GM19463 (cell line): ENCODE measurements around the gene ZGPAT.
"Not testable (repeated sequence)": the region's sequence is repeated elsewhere in the genome, so short reads cannot be mapped to it uniquely, and the experiment has no call there.

Experiments used
- ATAC-seq: cut with Tn5 transposase; IDR thresholded peaks from one replicate; pipeline ENCODE4 v1.9.1; 2021; ENCODE audit warnings: mild to moderate bottlenecking, moderate library complexity; ENCODE audit not compliant: unreplicated experiment

The ZGPAT gene

DNA sequence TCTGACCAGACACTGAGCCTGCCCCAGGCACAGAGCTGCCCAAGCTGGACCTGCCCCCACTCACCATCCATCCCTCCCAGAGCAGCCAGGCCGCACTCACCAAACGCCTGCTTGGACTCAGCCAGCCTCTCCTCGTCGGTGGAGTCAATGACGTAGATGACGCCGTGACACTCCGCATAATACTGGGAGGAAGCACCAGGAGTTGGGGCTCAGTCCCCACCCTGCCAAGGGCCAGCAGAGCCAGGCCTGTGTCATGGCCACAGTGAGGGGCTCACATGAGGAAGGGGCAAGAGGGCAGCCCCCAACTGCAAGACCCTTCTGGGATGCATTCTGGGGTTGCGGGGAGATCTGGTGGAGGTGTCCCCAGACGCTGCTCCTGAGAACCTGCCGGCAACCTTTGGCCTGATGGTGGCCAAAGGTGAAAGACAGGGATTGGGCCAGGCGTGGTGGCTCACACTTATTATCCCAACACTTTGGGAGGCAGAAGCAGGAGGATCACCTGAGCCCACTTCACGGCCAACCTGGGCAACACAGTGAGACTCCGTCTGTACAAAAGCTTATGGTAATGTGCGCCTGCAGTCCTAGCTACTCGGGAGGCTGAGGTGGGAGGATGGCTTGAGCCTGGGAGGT, 5.7 kb upstream of the ZGPAT start:
- ATAC-seq, result no peak

DNA sequence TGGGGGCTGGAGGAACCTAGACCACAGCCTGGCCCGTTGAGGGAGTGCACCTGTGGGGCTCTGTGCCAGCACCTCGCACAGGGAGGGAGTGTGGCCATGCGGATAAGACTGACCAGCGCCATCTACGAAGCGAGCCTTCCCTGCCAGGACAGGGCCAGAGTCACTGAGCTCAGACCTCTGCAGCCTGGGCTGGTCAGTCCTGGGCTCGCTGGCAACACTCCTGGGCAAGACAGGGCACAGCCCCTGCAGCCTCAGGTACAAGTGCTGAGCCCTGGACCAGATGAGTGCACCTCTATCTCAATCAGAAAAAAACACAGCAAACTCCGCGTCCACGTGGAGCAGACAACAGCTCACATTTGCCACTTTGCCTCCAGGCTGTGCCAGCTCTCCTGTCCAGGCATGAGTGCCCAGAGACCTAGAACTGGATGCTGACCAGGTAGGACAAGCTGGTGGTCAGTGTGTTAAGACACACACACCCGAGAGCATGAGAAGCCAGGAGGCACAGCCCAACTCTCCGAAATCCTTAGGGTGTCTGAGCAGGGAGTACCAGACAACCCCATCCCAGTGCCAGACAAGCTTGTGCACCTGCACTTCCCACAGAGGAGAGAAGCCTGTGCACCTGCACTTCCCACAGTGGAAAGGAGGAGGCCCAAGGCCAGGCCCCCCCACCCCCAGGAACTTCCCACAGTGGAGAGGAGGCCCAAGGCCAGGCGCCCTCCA, 4.9 kb upstream of the ZGPAT start:
- ATAC-seq, result no peak

DNA sequence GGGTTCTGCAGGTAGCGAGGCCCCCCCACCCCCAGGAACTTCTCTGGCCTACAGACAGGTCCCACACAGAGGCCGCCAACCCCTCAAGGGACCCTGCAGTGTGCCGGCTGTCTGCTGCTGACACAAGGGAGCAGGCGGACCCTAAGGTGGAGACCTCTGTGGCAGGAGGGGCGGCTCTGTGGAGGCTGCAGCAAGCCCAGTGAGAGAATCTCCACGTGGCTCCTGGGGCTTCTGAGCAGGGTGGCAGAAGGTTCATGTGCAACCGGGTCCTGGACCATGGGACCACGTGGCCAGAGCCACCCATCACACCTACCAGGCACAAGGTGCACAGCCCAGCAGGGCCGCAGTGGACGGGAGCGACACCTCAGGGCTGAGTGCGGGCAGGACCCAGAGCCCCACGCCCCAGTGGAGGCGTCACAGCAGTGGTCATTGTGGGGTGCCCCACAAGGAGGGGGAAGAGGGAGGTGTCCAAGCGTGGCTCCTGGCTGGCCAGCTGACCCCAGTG, 4.3 kb upstream of the ZGPAT start:
- no peak for ATAC-seq

DNA sequence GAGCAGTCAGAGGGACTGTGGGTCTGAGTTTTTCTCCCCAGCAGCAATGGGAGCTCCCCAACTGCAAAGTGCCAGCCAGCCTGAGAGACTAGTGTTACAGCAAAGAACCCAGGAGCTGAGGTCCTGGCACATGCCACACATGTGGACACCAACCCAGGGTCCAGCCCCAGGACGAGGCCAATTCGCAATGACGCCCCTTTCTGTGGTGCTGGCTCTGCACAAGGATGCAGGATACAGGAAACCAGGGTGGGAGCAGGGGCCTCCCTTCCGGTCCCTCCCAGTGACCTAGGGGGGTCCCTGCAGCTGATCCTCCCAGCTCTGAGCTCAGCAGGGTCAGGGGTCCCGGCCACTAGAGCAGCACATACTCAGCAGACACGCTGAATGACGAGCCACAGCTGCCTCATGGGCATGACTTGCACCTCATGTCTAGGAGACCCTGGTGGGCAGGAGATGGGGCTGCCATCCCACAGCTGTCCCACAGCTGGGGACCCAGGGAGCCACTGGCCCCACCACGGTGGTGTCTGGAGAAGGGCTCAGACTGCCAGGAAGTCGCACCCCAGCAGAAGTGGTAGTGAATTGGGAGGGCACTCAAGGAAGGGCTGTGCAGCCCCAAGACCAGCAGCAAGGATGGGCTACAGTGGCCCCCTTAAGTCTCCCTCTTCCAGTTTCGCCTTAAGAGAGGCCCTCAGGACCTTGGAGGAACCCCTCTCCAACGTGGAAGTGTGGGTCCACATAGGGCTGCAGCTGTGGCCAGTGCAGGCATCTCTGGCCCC, 3.7 kb upstream of the ZGPAT start:
- ATAC-seq, result no peak

DNA sequence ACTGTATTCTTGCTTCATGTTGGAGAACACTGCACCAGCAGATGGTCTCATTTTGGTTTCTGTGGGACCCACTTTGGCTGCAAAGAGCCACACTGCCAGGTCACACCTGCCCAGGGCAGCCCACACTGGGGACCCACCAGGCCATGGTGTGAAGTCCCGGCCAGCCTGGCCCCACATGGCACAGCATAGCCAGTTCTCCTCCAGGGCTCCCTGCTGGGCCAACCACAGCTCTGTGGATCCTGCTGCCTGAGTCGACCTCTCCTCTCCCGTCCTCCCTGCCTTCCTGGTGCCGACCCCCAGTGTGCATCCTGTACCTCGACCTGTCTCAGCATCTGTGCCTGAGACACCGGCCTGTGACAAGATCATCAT, 3.1 kb upstream of the ZGPAT start:
- ATAC-seq, result no peak

DNA sequence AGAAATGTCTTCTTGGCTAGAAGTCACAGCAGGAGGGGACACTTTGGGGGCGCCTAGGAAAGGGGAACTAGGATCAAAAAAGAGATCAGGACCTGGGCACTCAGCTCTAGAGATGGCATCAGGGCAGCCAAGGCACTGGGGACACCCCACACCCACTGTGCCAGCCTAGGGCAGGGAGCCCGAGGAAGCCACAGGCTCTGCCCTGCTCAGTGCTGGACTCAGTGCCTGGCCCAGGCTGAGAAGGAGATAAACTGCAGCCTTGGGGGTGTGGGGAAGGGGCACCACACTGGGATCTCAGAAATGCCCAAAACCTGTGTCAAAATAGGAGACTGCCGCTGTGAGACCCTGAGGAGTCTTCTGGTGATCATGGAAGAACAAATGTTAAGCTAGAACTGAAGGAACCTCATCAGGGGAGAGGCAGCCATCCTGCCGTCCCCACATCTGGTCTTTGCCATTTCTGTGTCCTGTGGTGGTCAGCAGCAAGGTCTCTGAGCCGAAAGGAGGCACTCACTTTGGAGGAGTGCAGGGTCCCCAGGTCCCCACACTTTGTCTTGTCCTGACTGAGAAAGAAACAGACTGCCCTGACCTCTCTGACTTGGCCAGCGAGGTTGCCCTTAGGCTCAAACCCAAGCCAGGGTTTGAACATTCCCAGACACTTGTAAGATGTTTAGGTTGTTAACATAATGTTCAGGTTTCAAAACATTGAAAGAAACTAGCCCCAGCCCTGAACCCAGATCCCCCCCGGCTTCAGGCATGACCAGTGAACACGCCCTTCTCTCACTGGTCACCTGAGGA, 2.4 kb upstream of the ZGPAT start:
- ATAC-seq, result no peak

DNA sequence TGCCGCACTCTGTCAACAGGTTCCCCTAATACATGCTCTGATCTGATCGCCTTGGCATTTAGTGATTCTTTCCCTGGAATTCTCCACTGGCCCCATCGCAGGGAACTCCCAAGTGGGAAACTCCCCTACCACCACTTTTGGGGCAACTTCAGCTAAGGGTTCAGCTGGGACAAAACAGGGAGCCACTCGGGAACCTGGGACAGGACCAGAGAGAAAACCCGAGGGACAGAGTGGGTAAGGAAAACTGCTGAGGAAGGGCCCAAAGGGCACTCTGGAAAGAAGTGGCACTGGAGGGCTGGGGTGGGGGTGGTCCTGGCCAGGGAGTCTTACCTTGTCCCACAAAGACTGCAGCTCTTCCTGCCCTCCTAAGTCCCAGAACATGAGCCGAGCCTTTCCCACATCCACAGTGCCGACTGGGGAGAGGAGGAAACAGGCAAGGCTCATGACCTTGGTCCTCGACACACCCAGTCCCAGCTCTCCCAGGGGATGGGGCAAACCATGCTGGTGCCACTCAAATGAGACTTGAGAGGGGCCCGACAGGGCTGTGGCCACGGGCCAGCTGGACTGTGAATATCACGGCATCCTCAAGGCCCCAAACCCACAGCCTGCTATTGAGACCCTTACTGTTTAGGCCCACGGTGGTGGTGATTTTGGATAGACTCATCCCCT, 1.7 kb upstream of the ZGPAT start:
- ATAC-seq, result no peak

DNA sequence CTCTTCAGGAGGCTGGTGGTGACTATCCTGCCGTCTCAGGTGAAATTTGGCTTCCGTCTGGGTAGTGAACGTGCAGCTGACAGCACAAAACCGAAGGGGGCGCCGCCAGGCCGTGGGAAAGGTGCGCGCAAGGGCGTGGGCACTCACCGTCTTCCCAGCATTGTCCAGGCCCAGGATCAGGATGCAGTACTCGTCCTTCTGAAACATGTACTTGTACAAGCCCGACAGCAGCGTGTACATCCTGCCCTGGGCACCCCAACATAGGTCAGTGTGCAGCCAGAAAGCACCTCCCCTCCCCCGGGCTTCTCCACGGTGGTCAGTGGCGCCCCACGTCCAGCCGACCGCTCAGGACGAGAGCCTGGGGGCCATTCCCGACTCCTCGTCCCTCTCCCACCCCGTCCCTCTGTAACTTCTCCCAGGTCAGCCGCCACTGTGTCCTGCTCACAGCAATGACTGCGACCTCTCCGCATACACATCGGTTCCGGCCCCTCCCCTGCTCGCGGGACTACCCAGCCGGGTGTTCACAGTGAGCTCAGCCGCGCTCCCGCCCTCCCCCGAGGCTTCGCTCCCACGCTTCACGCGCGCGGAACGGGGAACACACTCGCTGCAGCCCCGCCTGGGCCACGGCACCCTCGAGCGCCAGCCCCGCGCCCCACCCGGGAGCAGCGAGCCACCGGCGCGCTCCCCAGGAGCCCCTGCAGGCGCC, 834 bp upstream of the ZGPAT start:
- peak; percentile 30 for ATAC-seq

DNA sequence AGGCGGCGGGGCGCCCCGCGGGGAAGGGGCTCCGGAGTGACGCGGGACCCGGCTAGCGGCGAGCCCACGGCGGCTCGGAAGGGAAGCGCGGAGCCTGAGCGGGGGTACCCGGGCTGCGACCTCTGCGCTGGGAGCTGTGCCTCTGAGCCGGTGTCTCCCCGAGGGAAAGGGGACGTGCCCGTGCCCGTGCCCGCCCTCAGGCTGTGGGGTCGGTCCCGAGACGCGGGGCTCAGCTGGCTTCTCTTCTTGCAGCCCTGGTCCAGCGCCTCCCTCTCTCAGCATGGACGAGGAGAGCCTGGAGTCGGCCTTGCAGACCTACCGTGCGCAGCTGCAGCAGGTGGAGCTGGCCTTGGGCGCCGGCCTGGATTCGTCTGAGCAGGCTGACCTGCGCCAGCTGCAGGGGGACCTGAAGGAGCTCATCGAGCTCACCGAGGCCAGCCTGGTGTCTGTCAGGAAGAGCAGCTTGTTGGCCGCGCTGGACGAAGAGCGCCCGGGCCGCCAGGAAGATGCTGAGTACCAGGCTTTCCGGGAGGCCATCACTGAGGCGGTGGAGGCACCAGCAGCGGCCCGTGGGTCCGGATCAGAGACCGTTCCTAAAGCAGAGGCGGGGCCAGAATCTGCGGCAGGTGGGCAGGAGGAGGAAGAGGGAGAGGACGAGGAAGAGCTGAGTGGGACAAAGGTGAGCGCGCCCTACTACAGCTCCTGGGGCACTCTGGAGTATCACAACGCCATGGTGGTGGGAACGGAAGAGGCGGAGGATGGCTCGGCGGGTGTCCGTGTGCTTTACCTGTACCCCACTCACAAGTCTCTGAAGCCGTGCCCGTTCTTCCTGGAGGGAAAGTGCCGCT, 686 bp downstream of the ZGPAT start:
- ATAC-seq, result no peak

DNA sequence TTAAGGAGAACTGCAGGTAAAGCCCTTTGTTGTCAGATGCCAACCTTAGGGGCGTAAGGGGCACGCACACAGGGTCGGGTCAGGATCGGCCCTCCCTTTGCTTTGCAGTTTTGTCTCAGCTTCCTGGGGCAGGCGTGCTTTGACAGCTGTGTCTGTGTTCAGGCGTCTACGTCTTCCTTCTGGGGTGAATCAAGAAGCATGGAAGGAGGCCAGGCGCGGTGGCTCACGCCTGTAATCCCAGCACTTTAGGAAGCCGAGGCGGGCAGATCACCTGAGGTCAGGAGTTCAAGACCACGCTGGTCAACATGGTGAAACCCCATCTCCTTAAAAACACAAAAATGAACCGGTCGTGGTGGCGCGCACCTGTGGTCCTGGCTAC, 1.3 kb downstream of the ZGPAT start:
- ATAC-seq, result no peak

DNA sequence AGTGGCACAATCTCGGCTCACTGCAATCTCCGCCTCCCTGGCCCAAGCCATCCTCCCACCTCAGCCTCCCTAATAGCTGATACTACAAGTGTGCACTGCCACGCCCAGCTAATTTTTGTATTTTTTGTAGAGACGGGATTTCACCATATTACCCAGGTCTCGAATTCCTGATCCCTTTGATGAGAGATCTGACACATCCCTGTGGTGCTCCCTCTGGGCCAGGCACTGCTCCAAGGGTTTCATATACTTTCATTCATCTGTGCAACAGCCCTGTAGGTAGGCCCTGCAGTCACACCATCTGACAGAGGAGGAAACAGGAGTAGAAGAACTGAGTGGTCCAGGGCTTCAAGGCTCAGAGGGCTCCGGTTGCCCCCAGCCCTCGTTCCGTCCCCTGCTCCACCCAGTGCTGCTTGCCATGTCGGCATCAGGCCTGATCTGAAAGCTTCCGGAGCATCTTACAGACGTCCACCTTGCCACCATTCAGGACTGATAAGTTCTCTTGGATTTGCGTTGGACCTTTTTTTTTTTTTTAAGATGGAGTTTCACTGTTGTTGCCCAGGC, 3.3 kb downstream of the ZGPAT start:
- ATAC-seq, result no peak

DNA sequence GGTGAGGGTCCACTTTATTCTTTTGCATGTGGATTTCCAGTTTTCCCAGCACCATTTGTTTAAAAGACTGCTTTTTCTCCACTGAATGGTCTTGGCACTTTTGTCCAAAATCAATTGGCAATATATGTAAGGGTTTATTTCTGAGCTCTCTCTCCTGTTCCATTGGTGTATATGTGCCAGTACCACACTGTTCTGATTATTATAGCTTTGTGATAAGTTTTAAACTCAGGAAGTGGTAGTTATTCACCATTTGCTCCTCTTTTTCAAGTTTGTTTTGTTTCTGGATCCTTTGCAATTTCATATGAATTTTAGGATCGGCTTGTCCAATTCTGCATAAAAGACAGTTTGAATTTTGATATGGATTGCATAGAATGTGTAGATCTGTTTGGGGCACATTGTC, 4.4 kb downstream of the ZGPAT start:
- no peak for ATAC-seq

DNA sequence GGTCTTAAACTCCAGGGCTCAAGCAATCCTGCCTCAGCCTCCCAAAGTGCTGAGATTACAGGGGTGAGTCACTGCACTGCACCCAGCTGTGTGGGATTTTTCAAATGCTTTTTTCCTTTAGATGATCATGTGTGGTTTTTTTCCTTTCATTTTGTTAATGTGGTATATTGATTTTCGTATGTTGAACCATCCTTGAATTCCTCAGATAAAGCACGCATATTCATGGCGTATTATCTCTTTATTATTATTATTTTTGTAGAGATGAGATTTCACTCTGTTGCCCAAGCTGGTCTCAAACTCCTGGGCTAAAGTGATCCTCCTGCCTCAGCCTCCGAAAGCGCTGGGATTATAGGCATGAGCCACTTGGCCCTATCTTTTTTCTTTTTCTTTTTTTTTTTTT, 7.0 kb downstream of the ZGPAT start:
- ATAC-seq, result no peak

DNA sequence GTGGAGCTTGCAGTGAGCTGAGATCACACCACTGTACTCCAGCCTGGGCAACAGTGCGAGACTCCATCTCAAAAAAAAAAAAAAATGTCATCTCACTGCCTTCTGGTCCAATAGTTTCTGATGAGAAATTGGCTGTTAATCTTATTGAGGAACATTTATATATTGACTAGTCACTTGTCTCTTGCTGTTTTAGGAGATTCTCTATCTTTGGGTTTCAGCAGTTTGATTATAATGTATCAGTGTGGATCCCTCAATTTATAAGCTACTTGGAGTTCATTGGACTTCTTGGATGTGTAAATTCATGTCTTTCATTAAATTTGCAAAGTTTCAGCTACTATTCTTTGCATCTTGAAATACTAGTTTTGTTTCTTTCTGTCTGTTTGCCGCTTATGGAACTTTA, 11.2 kb downstream of the ZGPAT start:
- ATAC-seq, result no peak

DNA sequence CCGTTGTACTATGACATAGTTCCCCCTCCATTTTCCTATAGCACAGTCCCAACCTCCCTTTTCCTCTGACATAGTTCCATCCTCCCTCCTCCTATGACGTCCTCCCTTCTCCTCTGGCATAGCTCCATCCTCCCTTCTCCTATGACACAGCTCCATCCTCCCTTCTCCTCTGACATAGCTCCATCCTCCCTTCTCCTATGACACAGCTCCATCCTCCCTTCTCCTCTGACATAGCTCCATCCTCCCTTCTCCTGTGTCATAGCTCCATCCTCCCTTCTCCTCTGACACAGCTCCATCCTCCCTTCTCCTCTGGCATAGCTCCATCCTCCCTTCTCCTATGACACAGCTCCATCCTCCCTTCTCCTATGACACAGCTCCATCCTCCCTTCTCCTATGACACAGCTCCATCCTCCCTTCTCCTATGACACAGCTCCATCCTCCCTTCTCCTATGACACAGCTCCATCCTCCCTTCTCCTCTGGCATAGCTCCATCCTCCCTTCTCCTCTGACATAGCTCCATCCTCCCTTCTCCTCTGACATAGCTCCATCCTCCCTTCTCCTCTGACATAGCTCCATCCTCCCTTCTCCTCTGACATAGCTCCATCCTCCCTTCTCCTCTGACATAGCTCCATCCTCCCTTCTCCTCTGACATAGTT, 15.3 kb downstream of the ZGPAT start:
- not testable (repeated sequence) for ATAC-seq

DNA sequence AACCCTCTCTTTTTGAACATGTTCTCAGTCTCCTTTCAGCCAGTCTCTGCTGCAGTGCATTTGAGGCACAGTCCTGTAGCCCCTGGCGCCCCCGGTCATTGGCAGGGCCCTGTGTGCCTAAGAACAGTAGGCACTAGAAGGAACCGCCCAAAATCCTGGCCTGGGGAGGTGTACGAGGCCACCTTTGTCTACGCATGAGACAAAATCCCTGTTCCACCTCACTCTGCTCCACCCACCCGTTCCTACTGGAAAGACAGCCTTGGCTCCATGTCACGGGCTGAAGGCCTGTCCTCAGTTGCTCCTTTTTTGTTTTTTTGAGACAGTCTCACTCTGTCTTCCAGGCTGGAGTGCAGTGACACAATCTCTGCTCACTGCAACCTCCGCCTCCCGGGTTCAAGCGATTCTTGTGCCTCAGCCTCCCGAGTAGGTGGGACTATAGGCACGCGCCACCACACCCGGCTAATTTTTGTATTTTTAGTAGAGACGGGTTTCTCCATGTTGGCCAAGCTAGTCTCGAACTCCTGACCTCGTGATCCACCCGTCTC, 22.4 kb downstream of the ZGPAT start:
- ATAC-seq, result not testable (repeated sequence)

DNA sequence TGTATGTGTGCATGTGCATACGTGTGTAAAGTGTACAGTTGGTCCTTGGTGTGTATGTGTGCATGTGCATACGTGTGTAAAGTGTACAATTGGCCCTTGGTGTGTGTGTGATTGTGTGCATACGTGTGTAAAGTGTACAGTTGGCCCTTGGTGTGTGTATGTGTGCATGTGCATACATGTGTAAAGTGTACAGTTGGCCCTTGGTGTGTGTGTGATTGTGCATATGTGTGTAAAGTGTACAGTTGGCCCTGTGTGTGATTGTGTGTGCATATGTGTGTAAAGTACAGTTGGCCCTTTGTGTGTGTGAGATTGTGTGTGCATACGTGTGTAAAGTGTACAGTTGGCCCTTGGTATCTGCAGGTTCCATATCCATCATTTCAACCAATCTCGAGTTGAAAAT, 23.6 kb downstream of the ZGPAT start:
- no peak for ATAC-seq
